LNCAP (cell line): ENCODE measurements around the gene SPEF1.

ENCODE experiments used
- CTCF ChIP-seq: fragments of 450-650 bp; IDR thresholded peaks from 2 replicates; pipeline ENCODE4 v1.5.1; 2017; ENCODE audit warnings: mild to moderate bottlenecking

The SPEF1 gene

GRCh38 chr20:3798373-3798768 lies 17.1 kb upstream of the SPEF1 start:
- TF ChIP-seq CTCF, result no peak

DNA sequence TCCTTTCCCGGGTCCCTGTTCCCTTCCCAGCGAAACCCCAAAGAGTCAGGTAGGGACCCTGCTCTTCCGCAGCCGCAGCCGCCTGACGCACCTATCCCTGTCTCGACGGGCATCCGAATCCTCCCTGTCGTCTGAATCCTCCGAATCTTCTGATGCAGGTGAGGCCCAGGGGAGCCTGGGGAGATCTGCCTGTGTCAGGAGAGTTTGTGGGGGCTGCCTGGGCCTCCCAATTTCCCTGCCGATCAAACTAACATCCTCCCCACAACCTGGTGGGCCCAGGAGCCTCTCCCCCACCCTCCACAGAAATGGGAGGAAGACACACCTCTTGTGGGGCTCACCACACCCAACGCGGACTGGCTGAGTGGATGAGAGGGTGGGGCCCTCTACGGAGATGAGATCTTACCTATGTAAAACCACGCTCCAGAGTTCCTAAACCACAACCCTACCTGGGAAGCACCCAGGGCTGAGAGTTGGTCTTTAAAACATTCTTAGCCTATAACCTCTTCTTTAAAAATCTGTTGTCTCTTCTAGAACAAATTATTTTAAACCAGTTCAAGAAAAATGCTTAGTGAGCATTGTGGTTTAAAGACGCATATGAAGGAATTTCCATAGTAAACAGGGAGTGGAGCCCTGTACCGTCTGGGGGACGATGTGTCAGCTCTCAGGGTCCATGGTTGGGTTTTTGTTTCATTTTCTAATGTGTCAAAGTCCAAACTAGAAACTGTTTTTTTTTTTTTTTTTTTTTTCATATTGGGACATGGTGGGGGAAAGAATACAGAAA lies 16.5 kb upstream of the SPEF1 start:
- TF ChIP-seq CTCF, result no peak

GRCh38 chr20:3797226-3797545 lies 15.9 kb upstream of the SPEF1 start:
- TF ChIP-seq CTCF, result no peak

DNA sequence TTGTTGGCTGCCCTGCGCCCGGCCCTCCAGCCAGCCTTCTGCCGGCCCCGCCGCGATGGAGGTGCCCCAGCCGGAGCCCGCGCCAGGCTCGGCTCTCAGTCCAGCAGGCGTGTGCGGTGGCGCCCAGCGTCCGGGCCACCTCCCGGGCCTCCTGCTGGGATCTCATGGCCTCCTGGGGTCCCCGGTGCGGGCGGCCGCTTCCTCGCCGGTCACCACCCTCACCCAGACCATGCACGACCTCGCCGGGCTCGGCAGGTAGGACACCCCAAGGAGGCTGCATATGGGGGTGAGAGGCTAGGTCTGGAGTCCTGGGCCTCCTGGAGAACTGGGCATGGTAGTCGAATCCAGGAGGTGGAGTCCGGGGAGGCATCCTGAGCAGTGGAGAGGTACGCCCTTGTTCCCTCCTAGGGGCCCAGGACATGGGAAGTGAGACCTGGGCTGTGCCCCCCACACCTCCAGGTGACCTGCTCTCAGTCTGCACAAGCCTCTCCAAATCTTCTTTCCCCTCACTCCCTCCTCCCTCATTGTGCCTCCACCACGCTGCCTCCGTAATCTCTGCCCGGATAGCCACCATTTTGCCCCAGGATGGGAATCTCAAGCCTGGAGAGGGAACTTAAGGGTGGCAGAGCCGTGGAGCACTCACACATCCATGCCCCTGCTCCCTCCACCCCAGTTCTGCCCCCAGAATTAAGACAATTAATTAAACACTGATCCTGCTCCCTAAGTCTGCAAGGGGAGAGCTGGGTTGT lies 15.4 kb upstream of the SPEF1 start:
- TF ChIP-seq CTCF, result no peak

- peak; percentile 32; the same call in 1 of the 2 replicates for TF ChIP-seq CTCF
Measured at GRCh38 chr20:3795511-3796468, 14.5 kb upstream of the SPEF1 start, which contains the start of gene CDC25B. TSS of gene CDC25B (plus strand) at chr20:3796310. CDS start at chr20:3796532, 222 bp downstream.

DNA sequence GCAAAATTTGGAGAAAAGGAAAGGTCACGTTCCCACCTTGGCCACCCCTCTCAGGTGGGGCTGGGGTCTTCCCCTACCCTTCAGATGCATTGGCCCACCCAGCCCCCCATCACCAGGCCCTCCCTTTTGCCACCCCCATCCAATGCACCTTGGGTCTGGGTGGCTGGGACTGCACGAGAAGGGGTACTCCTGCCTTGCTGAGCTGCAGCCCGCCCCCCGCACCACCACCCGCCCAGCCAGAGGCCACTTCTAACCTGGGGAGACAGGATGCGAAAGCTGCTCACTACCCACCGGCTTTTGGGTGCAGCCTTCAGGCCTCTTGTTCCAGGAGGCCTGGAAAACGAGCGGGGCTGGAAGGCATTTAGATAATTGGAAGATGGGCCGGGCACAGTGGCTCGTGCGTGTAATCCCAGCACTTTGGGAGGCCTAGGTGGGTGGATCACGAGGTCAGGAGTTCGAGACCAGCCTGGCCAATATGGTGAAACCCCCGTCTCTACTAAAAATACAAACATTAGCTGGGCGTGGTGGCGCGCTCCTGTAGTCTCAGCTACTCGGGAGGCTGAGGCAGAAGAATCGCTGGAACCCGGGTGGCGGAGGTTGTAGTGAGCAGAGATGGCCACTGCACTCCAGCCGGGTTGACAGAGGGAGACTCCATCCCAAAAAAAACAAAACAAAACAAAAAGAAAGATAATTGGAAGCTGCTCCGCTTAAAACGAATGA lies 13.6 kb upstream of the SPEF1 start:
- TF ChIP-seq CTCF, result no peak
